Adrenal gland (tissue), 5 donors: ENCODE measurements around the gene WDTC1.

Experiments
- CTCF ChIP-seq, 6 experiments: fragments of 450-650 bp in 4 of 6; fragments of 200-600 bp in 2 of 6; sonication (generic) in 1 of 6; IDR thresholded peaks; 1 replicate in 5 of 6; 2 replicates in 1 of 6; pipeline versions ENCODE4 v1.5.1 to v1.8.0; 2016 to 2021; ENCODE audit warnings: antibody characterized with exemption in 6 of 6, mild to moderate bottlenecking in 2 of 6, moderate library complexity in 1 of 6
- POLR2A ChIP-seq, 2 donors: fragments of 450-650 bp; IDR thresholded peaks; one replicate each; pipeline ENCODE4 v1.6.1; 2017; ENCODE audit warnings: antibody characterized with exemption in 2 of 2, mild to moderate bottlenecking in 2 of 2, moderate library complexity in 1 of 2
- donor health status: DM: no; HTN: no; CAD: no.

- TF ChIP-seq CTCF (IDR thresholded peaks at IDR 0.05) = no peak
- TF ChIP-seq POLR2A (IDR thresholded peaks at IDR 0.05) = no peak
These were observed 66.6 kb downstream of the WDTC1 start for GRCh38 chr1:27301052-27301422.
